ENCODE results near the gene CLOCK. TPM values are rescaled to one million over a fixed set of nuclear protein-coding genes. Genes with fewer than 3 reads are reported as not detected.

The CLOCK gene
- total RNA-seq, 1 donor = 69.1 TPM

GRCh38 chr4:55396308-55397125 is 150.2 kb downstream of the CLOCK start:
- H3K4me3 ChIP-seq (ENCODE audit: low read depth, low read length) = peak overlapping the region; percentile 92
- DNase-seq (ENCODE audit: low read depth) = peak; percentile 56
- TF ChIP-seq CTCF (IDR thresholded peaks at IDR 0.05; ENCODE audit: insufficient read depth, low read depth, low read length) = no peak

- peak within 1 kb of the TSS; percentile 92 for H3K4me3 ChIP-seq (ENCODE audit: low read depth, low read length)
- DNase-seq (ENCODE audit: low read depth) = peak; percentile 89
- TF ChIP-seq CTCF (IDR thresholded peaks at IDR 0.05; ENCODE audit: insufficient read depth, low read depth, low read length) = no peak
Measured at GRCh38 chr4:55395529-55396307, 151.0 kb downstream of the CLOCK start, which contains the start of gene TMEM165. TMEM165 (plus strand) TSS chr4:55395957; CDS start chr4:55396190, 233 bp downstream.

- H3K4me3 ChIP-seq (ENCODE audit: low read depth, low read length) = peak overlapping the region; percentile 92
- DNase-seq (ENCODE audit: low read depth) = no peak
- TF ChIP-seq CTCF (IDR thresholded peaks at IDR 0.05; ENCODE audit: insufficient read depth, low read depth, low read length) = peak; percentile 10
Measured at GRCh38 chr4:55395218-55395528, 151.5 kb downstream of the CLOCK start.

- no peak overlapping the region for H3K4me3 ChIP-seq (ENCODE audit: low read depth, low read length)
- DNase-seq (ENCODE audit: low read depth) = no peak
- TF ChIP-seq CTCF (IDR thresholded peaks at IDR 0.05; ENCODE audit: insufficient read depth, low read depth, low read length) = no peak
Measured at GRCh38 chr4:55393461-55394320, 153.0 kb downstream of the CLOCK start.

- no peak overlapping the region for H3K4me3 ChIP-seq (ENCODE audit: low read depth, low read length)
- TF ChIP-seq CTCF (IDR thresholded peaks at IDR 0.05; ENCODE audit: insufficient read depth, low read depth, low read length) = no peak
- no peak for DNase-seq (ENCODE audit: low read depth)
Measured at GRCh38 chr4:55386840-55387239, 159.9 kb downstream of the CLOCK start.

- no peak overlapping the region for H3K4me3 ChIP-seq (ENCODE audit: low read depth, low read length)
- DNase-seq (ENCODE audit: low read depth) = peak; percentile 31
- TF ChIP-seq CTCF (IDR thresholded peaks at IDR 0.05; ENCODE audit: insufficient read depth, low read depth, low read length) = no peak
Measured at GRCh38 chr4:55386073-55386472, 160.6 kb downstream of the CLOCK start.
